ENCODE measurements around the gene SLIT3.

Gene SLIT3

GRCh38 chr5:169085636-169086035 is 215.3 kb downstream of the SLIT3 start:
- TF ChIP-seq CREB5 (CRISPR knock-in tag; IDR thresholded peaks at IDR 0.05; ENCODE audit: low read depth) (no peak), ISL1 (CRISPR knock-in tag; IDR thresholded peaks at IDR 0.05) (no peak), POU6F1 (CRISPR knock-in tag; IDR thresholded peaks at IDR 0.05; ENCODE audit: borderline replicate concordance, low read depth) (no peak), ZFP30 (CRISPR knock-in tag; IDR thresholded peaks at IDR 0.05) (no peak), CSRNP3 (CRISPR knock-in tag; IDR thresholded peaks at IDR 0.05) (no peak), ZNF565 (CRISPR knock-in tag; conservative IDR thresholded peaks at IDR 0.05; ENCODE audit: low read depth) (no peak)

GRCh38 chr5:169085212-169085611 is 215.7 kb downstream of the SLIT3 start:
- no peak for TF ChIP-seq SNAI2 (CRISPR knock-in tag; IDR thresholded peaks at IDR 0.05)
- no peak for TF ChIP-seq PATZ1 (CRISPR knock-in tag; IDR thresholded peaks at IDR 0.05; ENCODE audit: borderline replicate concordance)
- TF ChIP-seq ZNF565 (CRISPR knock-in tag; conservative IDR thresholded peaks at IDR 0.05; ENCODE audit: low read depth): no peak
- no peak for TF ChIP-seq CSDC2 (CRISPR knock-in tag; IDR thresholded peaks at IDR 0.05)
- no peak for TF ChIP-seq ISL1 (CRISPR knock-in tag; IDR thresholded peaks at IDR 0.05)
- TF ChIP-seq RARB (CRISPR knock-in tag; IDR thresholded peaks at IDR 0.05): no peak
- TF ChIP-seq ZNF70 (CRISPR knock-in tag; IDR thresholded peaks at IDR 0.05): no peak
- TF ChIP-seq CREB5 (CRISPR knock-in tag; IDR thresholded peaks at IDR 0.05; ENCODE audit: low read depth): no peak
- no peak for TF ChIP-seq GLIS3 (CRISPR knock-in tag; IDR thresholded peaks at IDR 0.05)
- TF ChIP-seq OSR1 (CRISPR knock-in tag; IDR thresholded peaks at IDR 0.05): no peak
- ATAC-seq: no peak

More at GRCh38 chr5:169085636-169086035, 215.3 kb downstream of the SLIT3 start:
- ATAC-seq: no peak

GRCh38 chr5:169084775-169085174 is 216.2 kb downstream of the SLIT3 start:
- TF ChIP-seq CREB5 (CRISPR knock-in tag; IDR thresholded peaks at IDR 0.05; ENCODE audit: low read depth) (no peak), ESRRG (CRISPR knock-in tag; IDR thresholded peaks at IDR 0.05) (no peak), ZC3H10 (CRISPR knock-in tag; IDR thresholded peaks at IDR 0.05) (no peak), TCF4 (CRISPR knock-in tag; IDR thresholded peaks at IDR 0.05; ENCODE audit: borderline replicate concordance) (no peak), ARNTL (CRISPR knock-in tag; IDR thresholded peaks at IDR 0.05; ENCODE audit: borderline replicate concordance, low read depth) (no peak)
- no peak for ATAC-seq

GRCh38 chr5:169083394-169084018 is 217.4 kb downstream of the SLIT3 start:
- TF ChIP-seq CREB5 (CRISPR knock-in tag; IDR thresholded peaks at IDR 0.05; ENCODE audit: low read depth): no peak
- no peak for TF ChIP-seq ZFP30 (CRISPR knock-in tag; IDR thresholded peaks at IDR 0.05)
- TF ChIP-seq ESRRG (CRISPR knock-in tag; IDR thresholded peaks at IDR 0.05): no peak
- TF ChIP-seq TCF4 (CRISPR knock-in tag; IDR thresholded peaks at IDR 0.05; ENCODE audit: borderline replicate concordance): no peak
- TF ChIP-seq PATZ1 (CRISPR knock-in tag; IDR thresholded peaks at IDR 0.05; ENCODE audit: borderline replicate concordance): no peak
- TF ChIP-seq TOX (CRISPR knock-in tag; IDR thresholded peaks at IDR 0.05; ENCODE audit: borderline replicate concordance): no peak
- no peak for TF ChIP-seq SNAI2 (CRISPR knock-in tag; IDR thresholded peaks at IDR 0.05)
- TF ChIP-seq ZFP3 (CRISPR knock-in tag; IDR thresholded peaks at IDR 0.05): no peak
- no peak for ATAC-seq

Data from SK-N-SH treated with all-trans-retinoic acid at 6 μM for 48 hours (cell line).